Dermis microvascular lymphatic vessel endothelial cell (primary cell): Measurements from ENCODE around the gene TBXAS1. TPM values are rescaled to one million over a fixed set of nuclear protein-coding genes. Genes with fewer than 3 reads are reported as not detected.
"Not testable (repeated sequence)": the region's sequence is repeated elsewhere in the genome, so short reads cannot be mapped to it uniquely, and the experiment has no call there.

Source experiments
- DNase-seq, 2 donors: peaks; one replicate each; pipeline versions ENCODE4 v3.0.0 to v3.0.0-alpha.2; 2010; ENCODE audit warnings: low read depth in 2 of 2
- total RNA-seq: library from RNA; depleted of rRNA; stranded (reverse); fragments of >200 nt; gene quantifications from 2 replicates; pipeline ENCODE4 v1.2.1, GENCODE V29; 2014

The TBXAS1 gene
- total RNA-seq, 1 donor from 2014 or later, result 0.64 TPM

- no peak for DNase-seq
Observed at GRCh38 chr7:139887992-139888481, 59.0 kb downstream of the TBXAS1 start.

DNA sequence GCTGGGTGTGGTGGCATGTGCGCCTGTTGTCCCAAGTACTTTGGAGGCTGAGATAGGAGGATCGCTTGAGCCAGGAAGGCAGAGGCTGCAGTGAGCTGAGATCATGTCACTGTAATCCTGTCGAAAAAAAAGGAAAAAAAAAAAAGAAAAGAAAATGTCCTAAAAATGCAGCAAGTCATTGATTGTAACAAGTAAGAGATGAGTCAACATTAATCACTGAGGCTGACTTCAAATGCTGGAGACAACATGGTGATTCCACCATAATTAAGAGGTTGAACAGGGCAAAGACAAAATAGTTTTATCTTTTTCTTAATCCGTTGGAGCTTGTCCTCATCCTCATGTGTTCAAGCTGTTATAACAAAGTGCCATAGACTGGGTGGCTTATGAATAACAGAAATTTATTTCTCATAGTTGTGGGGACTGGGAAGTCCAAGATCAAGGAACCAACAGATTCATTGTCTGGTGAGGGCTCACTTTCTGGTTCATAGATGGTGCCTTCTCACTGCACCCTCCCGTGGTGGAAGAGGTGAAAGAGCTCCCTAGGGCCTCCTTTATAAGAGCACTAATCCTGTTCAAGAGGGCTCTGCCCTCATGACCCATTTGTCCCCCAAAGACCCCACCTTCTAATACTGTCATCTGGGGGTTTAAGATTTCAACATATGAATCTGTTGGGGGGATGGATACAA, 60.3 kb downstream of the TBXAS1 start:
- no peak for DNase-seq

DNA sequence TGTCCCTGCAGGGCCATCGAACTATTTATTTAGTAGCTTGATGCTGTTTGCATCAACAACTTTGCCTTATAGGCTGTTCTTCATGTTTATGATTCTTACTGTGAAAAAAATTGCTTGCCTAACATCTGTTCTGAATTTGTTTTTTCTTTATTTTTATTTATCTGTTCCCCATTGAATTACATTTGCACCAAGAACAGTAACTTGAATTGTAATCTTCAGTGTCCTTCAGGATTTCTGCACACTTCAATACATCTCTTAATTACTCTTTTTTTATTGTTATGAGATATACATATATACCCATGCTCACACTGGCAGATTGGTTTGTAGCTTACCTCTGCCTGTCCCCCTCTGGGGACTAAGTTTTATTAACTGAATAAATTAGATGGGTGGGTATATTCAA, 64.4 kb downstream of the TBXAS1 start:
- no peak for DNase-seq

DNA sequence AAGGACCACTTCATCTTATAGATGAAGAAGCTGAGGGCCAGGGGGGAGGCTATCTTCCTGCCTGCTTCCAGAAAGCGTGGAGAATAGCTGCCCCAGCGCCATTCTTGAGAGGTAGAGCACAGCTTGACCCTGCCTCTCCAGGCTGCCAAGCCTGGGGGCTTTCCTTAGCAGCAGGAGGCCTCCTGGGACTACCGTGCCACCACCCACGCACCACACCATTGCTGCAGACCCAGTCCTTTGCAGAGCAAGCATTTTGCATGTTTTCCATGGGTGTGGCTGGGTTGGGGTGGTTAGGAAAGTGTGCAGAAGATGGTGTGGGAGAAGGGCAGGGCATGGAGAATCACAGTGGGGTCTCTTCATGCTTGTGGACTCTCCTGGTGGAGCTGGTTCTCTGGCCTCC, 64.9 kb downstream of the TBXAS1 start:
- no peak for DNase-seq

GRCh38 chr7:139895141-139895829, 66.2 kb downstream of the TBXAS1 start:
- no peak for DNase-seq

DNA sequence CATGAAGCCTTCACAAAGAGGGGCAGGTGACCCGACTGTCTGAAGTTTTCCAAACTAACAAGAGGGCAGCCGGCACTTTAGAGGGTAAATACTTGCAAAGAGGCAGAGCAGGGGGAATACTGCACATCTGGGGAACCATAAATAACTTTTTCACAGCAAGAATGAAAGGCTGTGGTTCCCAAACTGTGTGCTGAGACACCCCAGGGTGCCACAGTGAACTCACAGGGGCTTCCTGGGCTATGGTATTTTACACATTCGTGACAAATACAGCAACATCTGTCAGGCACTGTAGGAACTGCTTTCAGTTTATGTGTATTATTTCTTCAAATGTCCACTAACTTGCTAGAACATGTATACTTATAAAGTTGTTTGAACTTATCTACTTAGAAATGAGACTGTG, 67.2 kb downstream of the TBXAS1 start:
- no peak for DNase-seq

- no peak for DNase-seq
Observed at GRCh38 chr7:139896831-139897230, 67.8 kb downstream of the TBXAS1 start.

DNA sequence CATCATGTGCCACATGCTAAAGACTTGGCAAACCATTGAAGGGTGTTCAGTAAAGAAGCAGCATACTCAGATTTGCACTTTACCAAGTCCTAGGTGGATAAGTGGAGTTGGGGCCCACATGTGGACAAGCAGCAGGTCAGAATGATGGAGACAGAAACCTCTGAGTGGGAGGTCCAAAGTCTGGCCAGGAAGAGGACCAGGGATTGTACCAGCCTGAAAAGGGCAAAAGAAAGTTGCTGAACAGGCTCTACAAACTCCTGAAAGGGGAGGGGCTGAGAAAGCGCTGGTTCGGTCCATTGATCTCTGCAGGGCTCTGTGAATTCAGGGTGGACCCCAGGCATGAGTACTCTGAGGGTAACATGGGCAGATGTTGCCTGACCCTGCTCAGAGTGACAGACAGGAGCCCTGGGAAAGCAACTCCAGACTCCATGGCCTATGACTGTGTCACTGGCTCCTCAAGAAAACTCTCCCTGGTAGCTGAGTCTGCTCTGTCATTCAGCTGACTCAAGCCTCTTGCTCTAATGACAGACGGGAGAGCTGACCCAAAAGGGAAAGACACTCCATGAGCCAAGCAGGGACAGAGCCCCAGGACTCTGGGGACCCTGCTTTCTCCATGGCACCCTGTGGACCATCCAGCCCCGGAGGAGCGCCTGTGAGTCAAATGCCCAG, 68.5 kb downstream of the TBXAS1 start:
- DNase-seq, result no peak

DNA sequence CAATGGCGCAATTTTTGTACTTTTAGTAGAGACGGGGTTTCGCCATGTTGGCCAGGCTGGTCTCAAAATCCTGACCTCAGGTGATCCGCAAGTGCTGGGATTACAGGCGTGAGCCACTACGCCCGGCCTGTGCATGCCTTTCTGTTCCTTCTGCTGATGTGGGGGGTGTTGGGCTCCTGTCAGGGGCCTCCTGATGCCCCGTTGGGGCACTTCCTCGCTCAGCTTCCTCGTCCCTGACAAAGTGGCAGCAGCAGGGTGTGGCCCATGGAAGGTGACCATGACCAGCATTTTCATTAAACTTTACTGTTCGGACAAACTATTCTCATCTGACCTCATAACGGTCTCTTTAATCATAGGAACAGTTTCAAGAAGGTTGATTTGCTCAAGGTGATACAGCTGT, 69.4 kb downstream of the TBXAS1 start:
- no peak for DNase-seq

DNA sequence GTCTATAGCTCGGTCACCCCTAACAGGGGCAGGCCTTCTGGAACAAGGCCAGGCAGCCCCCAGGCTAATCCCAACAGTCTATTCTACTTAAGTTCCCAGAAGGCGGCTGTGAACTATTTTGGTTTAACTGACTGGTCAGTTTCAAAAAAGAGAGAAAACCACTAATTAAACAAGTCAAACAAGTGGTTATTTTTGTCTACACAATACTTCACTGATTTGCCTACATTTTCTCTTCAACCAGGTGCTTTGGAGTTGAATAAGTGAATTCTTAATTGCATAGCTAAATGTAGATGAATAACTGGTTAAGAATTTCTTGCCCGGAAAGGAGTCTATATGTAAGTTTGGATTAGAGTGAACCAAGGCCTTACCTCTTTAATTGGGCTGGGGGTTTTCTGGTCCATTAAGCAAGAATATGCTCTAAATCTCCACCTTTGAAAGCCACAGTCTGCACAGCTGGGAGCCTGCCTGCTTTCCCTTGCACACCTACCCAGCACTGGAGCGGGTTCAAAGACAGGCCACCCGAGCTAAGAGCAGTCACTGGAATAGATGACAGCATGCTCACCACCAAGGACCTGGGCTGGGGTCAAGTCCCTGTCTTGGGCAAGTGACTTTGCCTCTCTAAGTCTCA, 70.4 kb downstream of the TBXAS1 start:
- DNase-seq, result no peak

DNA sequence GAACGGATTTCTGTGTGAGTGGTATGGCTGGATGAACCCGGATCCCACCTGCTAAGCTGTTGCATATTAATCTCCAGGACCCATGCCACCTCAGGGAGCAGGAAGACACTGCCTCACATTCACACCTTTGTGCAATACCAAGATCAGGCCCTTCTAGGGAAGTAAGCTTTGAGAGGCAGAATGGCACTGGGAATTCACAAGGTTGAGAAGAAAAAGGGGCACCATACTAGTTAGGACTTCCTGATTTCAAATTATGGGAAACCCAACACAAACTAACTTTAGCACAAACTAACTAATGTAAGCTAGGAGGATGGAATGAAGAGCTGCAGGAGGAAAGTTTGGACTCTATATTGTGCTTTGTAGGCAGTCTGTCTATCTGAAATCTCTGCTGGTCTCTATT, 71.3 kb downstream of the TBXAS1 start:
- DNase-seq, result no peak

DNA sequence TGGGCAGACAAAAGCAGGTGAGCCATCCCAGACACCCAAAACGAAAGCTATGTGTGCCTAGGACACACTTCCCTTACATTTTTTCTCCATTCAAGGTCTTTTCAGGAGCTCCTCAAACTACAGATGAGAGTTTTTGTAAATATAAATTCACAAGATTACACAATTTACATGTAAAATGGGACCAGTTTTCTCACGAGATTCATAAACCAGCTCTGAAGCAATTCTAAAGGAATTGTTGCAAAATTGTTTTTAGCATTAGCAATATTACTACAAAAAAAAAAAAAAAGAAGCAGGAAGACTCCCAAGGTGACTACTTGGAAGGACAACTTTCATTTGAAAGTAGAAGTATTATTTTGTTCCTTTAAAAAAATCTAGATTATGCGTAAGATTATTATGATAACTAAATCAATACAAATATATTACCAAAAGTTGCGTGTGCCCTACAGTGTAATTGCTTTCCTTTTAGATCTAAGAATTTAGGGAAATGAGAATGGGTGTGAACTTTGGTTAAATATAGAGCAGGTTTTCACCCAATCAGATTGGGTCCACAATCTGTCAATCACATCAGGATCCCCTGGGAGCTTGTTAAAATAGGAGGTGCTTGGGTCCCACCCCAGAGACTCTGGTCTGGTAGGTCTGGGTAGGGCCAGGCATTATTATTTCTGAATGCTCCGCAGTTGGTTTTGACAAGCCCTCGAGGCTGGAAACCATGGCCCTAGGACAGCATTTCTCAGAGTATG, 72.2 kb downstream of the TBXAS1 start:
- DNase-seq, result no peak

DNA sequence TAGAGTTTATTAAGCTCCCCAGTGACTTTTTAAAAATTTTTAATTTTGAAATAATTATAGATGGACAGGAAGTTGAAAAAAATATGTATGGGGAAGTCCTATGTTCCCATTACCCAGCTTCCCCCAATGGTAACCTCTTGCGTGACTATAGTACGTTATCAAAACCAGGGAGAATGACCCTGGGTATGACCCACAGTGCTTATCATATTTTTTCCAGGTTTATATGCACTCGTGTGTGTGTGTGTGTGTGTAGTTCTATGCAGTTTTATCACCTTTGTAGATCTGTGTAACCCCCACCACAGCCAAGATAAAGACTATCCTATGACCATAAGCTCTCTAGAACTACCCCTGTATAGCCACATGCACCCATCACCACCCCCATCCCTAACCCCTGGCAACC, 72.8 kb downstream of the TBXAS1 start:
- no peak for DNase-seq

- no peak for DNase-seq
Observed at GRCh38 chr7:139902436-139903102, 73.5 kb downstream of the TBXAS1 start.

- DNase-seq, result not testable (repeated sequence)
Observed at GRCh38 chr7:139903103-139903477, 74.0 kb downstream of the TBXAS1 start.

DNA sequence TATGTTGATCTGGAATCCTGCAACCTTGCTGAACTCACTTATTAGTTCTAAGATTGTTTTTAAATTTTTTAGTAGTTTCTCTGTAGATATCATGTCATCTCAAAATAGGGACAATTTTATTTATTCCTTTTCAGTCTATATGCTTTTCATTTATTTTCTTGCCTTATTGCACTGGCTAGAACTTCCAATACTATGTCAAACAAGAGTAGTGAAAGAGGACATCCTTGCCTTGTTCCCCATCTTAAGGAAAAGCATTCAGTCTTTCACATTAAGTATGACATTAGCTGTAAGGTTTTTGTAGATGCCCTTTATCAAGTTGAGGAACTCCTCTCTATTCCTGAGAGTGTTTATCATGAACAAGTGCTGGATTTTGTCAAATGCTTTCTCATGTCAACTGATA, 77.8 kb downstream of the TBXAS1 start:
- DNase-seq, result no peak

DNA sequence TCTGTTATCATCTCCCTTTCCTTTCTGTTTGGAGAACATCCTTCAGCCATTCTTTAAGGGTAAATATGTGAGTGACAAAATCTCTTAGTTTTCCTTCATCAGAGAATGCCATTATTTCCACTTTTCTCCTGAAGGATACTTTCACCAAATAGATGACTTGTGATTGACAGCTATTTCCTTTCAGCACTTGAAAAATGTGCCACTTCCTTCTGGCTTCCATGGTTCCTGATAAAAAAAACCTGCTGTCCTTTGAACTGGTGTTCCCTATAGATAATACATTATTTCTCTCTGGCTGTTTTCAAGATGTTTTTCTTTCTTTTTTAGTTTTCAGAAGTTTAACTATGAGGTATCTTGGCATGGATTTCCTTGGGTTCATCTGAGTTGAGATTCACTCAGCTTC, 79.7 kb downstream of the TBXAS1 start:
- DNase-seq, result no peak

GRCh38 chr7:139909379-139910050, 80.5 kb downstream of the TBXAS1 start:
- DNase-seq, result no peak

DNA sequence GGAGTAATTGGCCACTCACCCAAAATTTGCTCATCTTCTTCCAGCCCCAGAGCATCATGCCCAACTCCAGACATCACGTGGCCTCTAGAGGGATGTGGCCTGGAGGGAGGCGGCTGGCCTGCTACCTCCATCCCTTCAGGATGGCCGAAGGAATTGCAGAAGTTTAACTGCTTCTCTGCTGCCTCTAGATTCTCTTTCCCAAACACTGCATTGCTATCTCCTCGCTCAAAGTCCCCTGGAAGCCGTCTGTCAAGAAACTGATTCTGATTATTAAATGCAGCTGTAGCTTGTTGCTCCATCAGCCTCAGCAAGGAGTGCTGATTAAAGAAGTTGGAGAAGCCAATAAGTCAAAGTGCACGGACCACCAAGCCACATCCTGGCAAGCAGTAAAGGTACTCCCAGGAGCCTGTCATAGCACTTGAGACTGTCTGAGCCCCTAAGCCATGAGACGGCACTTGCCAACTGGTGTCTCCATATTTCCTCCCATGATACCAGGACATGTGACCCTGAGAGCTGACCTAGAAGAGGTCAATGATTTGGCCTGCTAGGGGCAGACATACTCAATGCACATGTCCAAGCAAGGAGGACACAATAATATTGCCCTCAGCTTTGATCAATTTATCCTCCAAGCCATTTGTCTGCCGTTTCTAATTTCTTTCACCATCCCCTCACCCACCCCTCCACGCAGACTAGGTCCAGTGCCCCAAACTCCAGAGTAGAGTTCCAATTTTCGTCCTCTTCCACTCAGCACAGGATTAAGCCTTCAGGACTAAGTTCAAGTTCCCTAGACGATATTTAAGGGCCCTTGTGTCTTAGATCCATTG, 84.2 kb downstream of the TBXAS1 start:
- DNase-seq, result no peak

DNA sequence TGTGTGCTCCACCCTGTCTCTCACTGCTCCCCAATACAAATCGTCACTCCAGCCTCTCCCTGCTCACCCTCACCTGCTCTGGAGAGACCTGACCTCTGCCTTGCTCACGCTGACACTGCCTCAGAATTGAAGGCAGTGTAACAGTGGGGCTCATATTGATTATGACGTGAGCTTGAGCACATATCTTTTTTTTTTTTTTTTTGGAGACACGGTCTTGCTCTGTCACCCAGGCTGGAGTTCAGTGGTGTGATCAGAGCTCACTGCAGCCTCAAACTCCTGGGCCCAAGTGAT, 84.7 kb downstream of the TBXAS1 start:
- DNase-seq, result no peak
